T-helper 17 cell (primary cell): Measurements from ENCODE around the gene ZWILCH. TPM values are rescaled to one million over a fixed set of nuclear protein-coding genes. Genes with fewer than 3 reads are reported as not detected.

Experiments
- ATAC-seq: fragments of 150-1000 bp; cut with Tn5 transposase; 2 replicates; pipeline ENCODE4 v1.10.0; 2021; ENCODE audit warnings: mild to moderate bottlenecking, moderate library complexity
- DNase-seq, 3 donors: peaks; one replicate each; pipeline versions ENCODE4 v3.0.0 to v3.0.0-alpha.2; 2020 to 2021
- H3K9me3 ChIP-seq: one replicate; pipeline ENCODE4 v1.7.0; 2013; ENCODE audit warnings: low read length, mild to moderate bottlenecking; ENCODE audit not compliant: control insufficient read depth, poor library complexity, severe bottlenecking
- H3K27ac Mint-ChIP-seq: one replicate; pipeline ENCODE4 v1.8.0; 2022; ENCODE audit warnings: mild to moderate bottlenecking, moderate library complexity, mixed read lengths
- H3K27me3 Mint-ChIP-seq: one replicate; pipeline ENCODE4 v1.8.0; 2022; ENCODE audit warnings: mixed read lengths
- H3K36me3 Mint-ChIP-seq: one replicate; pipeline ENCODE4 v1.8.0; 2022; ENCODE audit warnings: low read depth, mixed read lengths
- H3K4me1 Mint-ChIP-seq: one replicate; pipeline ENCODE4 v1.8.0; 2022; ENCODE audit warnings: mild to moderate bottlenecking, mixed read lengths
- H3K4me3 Mint-ChIP-seq: one replicate; pipeline ENCODE4 v1.8.0; 2022; ENCODE audit warnings: mild to moderate bottlenecking, moderate library complexity, mixed read lengths
- total RNA-seq, 4 donors: library from RNA in 2 of 4; stranded (reverse) in 2 of 4; gene quantifications; one replicate each; pipeline ENCODE4 v1.2.3 and lab custom pipeline; 2022 to 2026

Gene ZWILCH
- total RNA-seq, 2 donors from 2014 or later: 5.6 to 10.5 TPM

- no peaks in the 10 kb centered on the region for H3K9me3 ChIP-seq
- no peak for ATAC-seq
- Mint-ChIP-seq H3K27ac (no peak overlapping the region), H3K27me3 (peaks cover 5% of the 10 kb centered on the region), H3K36me3 (no peaks in the 10 kb centered on the region), H3K4me1 (peaks cover 15% of the 10 kb centered on the region), H3K4me3 (no peak overlapping the region)
- no peak for DNase-seq
Observed at GRCh38 chr15:66567897-66568296, 62.8 kb downstream of the ZWILCH start.

DNA sequence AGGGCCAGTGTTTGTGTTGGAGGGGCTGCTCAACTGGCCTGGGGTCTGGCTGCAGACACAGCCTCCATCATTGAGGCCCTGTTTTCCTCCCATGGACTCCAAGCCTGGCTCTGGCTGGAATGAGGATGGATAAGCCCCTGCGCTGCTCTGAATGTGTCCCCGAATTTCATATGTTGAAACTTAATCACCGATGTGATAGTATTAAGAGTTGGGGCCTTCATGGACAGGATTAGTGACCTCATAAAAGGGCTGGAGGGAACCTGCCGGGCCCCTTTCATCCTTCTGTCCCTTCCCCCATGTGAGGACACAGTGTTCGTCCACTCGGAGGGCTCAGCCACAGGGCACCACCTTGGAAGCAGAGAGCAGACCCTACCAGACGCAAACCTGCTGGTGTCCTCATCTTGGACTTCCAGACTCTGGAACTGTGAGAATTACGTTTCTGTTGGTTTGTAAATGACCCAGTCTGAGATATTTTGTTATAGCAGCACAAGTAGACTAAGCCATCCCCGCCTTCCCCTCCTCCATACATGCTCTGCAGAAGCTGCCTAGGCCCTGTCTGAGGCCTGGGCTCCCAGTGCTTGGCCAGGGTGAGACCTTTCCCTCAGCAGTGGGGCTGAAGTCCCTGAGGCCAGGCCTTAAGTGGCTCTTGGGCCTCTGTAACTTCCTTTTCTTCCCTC, 64.5 kb downstream of the ZWILCH start:
- Mint-ChIP-seq H3K27me3 (peaks cover 5% of the 10 kb centered on the region), H3K27ac (no peak overlapping the region), H3K36me3 (no peaks in the 10 kb centered on the region), H3K4me3 (no peak overlapping the region), H3K4me1 (peaks cover 14% of the 10 kb centered on the region)
- no peaks in the 10 kb centered on the region for H3K9me3 ChIP-seq
- DNase-seq: no peak
- no peak for ATAC-seq

- no peaks in the 10 kb centered on the region for H3K36me3 Mint-ChIP-seq
- H3K27me3 Mint-ChIP-seq: peaks cover 5% of the 10 kb centered on the region
- ATAC-seq (no peak), DNase-seq (no peak)
- no peak overlapping the region for H3K4me3 Mint-ChIP-seq
- H3K9me3 ChIP-seq: no peaks in the 10 kb centered on the region
- H3K27ac Mint-ChIP-seq: no peak overlapping the region
- peaks cover 12% of the 10 kb centered on the region for H3K4me1 Mint-ChIP-seq
Observed at GRCh38 chr15:66570327-66570726, 65.2 kb downstream of the ZWILCH start.

DNA sequence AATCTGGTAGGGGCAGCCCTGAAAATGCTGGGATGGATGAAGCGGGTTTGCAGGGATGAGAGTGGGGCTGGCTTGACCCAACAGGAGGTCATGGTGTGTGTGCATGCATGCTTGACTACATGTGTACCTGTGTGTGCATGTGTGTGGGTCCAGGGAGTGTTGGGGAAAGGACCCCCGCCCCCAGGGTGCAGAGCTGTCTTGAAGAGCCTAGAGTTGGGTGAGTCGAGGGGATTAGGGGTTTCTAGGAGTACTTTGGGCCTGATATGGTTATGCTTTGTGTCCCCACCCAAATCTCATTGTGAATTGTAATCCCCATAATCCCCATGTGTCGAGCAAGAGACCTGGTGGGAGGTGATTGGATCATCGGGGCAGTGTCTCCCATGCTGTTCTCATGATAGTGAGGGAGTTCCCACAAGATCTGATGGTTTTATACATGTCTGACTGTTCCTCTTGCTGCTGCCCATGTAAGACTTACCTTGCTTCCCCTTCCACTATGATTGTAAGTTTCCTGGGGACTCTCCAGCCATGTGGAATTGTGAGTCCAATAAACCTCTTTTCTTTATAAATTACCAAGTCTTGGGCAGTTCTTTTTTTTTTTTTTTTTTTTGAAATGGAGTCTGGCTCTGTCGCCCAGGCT, 65.8 kb downstream of the ZWILCH start:
- no peak for DNase-seq
- H3K36me3 Mint-ChIP-seq: no peaks in the 10 kb centered on the region
- ATAC-seq: no peak
- H3K9me3 ChIP-seq: no peaks in the 10 kb centered on the region
- H3K27me3 Mint-ChIP-seq: peaks cover 5% of the 10 kb centered on the region
- H3K27ac Mint-ChIP-seq: no peak overlapping the region
- H3K4me3 Mint-ChIP-seq: no peak overlapping the region
- peaks cover 12% of the 10 kb centered on the region for H3K4me1 Mint-ChIP-seq

DNA sequence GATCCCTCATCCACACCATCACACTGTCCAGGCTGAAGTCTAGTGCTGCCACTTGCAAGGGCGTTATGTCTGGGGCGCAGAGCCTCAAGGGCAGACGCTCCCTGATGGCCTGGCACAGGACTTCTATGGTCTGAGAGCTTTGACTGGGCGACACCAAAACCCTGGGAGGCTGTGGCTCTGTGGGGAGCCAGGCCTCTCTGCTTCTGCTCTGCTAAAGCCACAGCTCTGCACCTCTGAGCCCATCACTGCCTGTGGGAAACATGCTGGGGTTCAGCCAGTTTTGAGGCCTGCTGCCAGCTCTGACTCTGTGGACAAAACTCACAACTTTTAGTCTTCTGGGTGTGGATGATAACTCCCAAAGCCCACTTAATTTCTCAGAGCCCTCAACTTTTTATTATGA, 67.0 kb downstream of the ZWILCH start:
- Mint-ChIP-seq H3K27ac (no peak overlapping the region), H3K36me3 (no peaks in the 10 kb centered on the region)

GRCh38 chr15:66573348-66573718, 68.2 kb downstream of the ZWILCH start:
- no peak for DNase-seq
- no peak for ATAC-seq
- Mint-ChIP-seq H3K4me3 (no peak overlapping the region), H3K27me3 (no peaks in the 10 kb centered on the region), H3K36me3 (no peaks in the 10 kb centered on the region), H3K27ac (no peak overlapping the region), H3K4me1 (no peaks in the 10 kb centered on the region)
- no peaks in the 10 kb centered on the region for H3K9me3 ChIP-seq

More for the DNA sequence above, 67.0 kb downstream of the ZWILCH start:
- DNase-seq (no peak), ATAC-seq (no peak)
- peaks cover 2% of the 10 kb centered on the region for H3K4me1 Mint-ChIP-seq
- H3K9me3 ChIP-seq: no peaks in the 10 kb centered on the region
- peaks cover under 1% of the 10 kb centered on the region for H3K27me3 Mint-ChIP-seq
- H3K4me3 Mint-ChIP-seq: no peak overlapping the region

DNA sequence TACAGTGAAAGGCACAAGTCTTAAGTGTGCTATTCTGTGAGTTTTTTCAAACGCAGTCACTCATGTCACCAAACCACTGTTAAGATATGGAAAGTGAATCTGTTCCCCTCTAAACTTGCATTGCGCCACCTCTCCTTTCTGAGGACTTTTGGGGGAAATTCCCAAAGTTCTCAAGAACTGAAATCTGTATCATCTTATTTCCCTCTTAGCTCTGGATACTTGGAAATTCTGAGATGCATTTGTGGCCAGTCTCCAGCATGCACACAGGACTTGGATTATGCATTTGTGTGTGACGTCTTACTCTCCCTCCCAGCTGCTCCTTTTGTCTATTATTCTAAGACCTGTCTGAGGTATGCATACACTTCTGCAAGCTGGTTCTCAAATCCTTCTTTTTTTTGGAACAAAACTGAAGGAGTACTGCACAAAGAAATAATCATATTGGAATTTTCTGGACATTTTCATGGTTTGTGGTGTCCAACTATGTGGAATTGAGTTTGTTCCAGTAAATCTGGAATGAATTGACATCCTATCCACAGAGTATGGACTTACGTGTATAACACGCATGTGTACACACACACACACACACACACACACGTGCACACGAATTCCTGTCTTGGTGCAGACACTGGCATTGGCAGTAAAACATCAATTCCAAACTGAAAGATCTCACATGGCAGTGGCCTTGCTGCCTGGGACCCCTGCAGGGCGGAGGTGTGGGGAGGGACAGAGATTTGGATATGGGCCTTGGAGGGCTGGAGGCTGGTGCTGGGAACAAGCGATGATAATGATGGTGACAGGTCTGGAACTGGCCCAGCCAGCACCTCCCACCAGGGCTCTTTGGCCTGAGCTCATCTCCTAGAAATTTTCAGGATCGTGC, 68.8 kb downstream of the ZWILCH start:
- ATAC-seq: no peak
- H3K4me1 Mint-ChIP-seq: no peaks in the 10 kb centered on the region
- H3K4me3 Mint-ChIP-seq: no peak overlapping the region

GRCh38 chr15:66574596-66574950, 69.4 kb downstream of the ZWILCH start:
- Mint-ChIP-seq H3K36me3 (no peaks in the 10 kb centered on the region), H3K4me1 (no peaks in the 10 kb centered on the region), H3K27me3 (no peaks in the 10 kb centered on the region), H3K27ac (no peak overlapping the region), H3K4me3 (no peak overlapping the region)
- no peaks in the 10 kb centered on the region for H3K9me3 ChIP-seq
- ATAC-seq (no peak), DNase-seq (no peak)

More for the DNA sequence above, 68.8 kb downstream of the ZWILCH start:
- Mint-ChIP-seq H3K27ac (no peak overlapping the region), H3K27me3 (no peaks in the 10 kb centered on the region), H3K36me3 (no peaks in the 10 kb centered on the region)
- DNase-seq: no peak
- H3K9me3 ChIP-seq: no peaks in the 10 kb centered on the region

DNA sequence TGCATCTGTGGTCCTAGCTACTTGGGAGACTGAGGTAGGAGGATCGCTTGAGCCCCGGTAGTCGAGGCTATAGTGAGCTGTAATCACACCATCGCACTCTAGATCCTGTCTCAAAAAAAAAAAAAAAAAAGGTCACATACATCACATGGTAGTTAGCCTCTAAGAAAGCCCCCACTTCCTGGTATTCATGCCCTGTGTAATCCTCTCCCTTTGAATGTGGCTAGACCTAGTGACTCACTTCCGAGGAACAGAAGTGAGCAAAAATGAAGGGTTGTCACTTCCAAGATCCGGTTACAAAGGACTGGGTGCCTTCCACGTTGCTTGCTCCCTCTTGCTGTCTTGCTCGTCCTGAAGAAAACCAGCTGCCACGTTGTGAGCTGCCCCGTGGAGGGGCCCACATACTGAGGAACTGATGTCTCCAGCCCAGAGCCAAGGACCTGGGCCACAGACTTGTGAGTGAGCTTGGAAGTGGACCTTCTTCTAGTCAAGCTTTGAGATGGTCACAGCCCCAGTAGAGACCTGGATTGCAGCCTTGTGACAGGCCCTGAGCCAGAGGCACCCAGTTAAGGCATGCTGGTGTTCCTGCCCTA, 73.3 kb downstream of the ZWILCH start:
- no peak overlapping the region for H3K4me3 Mint-ChIP-seq
- no peak for DNase-seq
- H3K4me1 Mint-ChIP-seq: peaks cover 2% of the 10 kb centered on the region
- H3K27me3 Mint-ChIP-seq: peaks cover 3% of the 10 kb centered on the region
- H3K9me3 ChIP-seq: no peaks in the 10 kb centered on the region
- H3K36me3 Mint-ChIP-seq: no peaks in the 10 kb centered on the region
- no peak overlapping the region for H3K27ac Mint-ChIP-seq
- ATAC-seq: no peak

- no peaks in the 10 kb centered on the region for H3K36me3 Mint-ChIP-seq
- no peak for DNase-seq
- peaks cover 2% of the 10 kb centered on the region for H3K4me1 Mint-ChIP-seq
- no peaks in the 10 kb centered on the region for H3K9me3 ChIP-seq
- no peak overlapping the region for H3K4me3 Mint-ChIP-seq
- ATAC-seq: no peak
- H3K27me3 Mint-ChIP-seq: peaks cover 11% of the 10 kb centered on the region
- H3K27ac Mint-ChIP-seq: no peak overlapping the region
Observed at GRCh38 chr15:66580643-66581042, 75.5 kb downstream of the ZWILCH start.

DNA sequence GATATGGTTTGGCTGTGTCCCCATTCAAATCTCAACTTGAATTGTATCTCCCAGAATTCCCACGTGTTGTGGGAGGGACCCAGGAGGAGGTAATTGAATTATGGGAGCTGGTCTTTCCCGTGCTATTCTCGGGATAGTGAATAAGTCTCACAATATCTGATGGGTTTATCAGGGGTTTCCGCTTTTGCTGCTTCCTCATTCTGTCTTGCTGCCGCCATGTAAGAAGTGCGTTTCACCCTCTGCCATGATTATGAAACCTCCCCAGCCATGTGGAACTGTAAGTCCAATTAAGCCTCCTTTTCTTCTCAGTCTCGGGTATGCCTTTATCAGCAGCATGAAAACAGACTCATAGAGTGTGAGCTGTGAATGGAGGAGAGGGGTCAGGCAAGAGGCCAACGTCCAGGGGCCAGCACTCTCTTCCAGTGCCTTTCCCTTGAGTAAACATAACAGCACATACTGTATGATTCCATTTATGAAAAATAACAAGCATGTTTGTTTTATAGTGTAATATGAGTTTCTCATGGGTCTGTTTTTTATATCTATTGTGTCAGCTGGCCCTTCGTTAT, 76.9 kb downstream of the ZWILCH start:
- H3K9me3 ChIP-seq: no peaks in the 10 kb centered on the region
- ATAC-seq (no peak), DNase-seq (no peak)
- H3K4me3 Mint-ChIP-seq: no peak overlapping the region
- peaks cover 2% of the 10 kb centered on the region for H3K4me1 Mint-ChIP-seq
- H3K27ac Mint-ChIP-seq: no peak overlapping the region
- peaks cover 17% of the 10 kb centered on the region for H3K27me3 Mint-ChIP-seq
- H3K36me3 Mint-ChIP-seq: no peaks in the 10 kb centered on the region

DNA sequence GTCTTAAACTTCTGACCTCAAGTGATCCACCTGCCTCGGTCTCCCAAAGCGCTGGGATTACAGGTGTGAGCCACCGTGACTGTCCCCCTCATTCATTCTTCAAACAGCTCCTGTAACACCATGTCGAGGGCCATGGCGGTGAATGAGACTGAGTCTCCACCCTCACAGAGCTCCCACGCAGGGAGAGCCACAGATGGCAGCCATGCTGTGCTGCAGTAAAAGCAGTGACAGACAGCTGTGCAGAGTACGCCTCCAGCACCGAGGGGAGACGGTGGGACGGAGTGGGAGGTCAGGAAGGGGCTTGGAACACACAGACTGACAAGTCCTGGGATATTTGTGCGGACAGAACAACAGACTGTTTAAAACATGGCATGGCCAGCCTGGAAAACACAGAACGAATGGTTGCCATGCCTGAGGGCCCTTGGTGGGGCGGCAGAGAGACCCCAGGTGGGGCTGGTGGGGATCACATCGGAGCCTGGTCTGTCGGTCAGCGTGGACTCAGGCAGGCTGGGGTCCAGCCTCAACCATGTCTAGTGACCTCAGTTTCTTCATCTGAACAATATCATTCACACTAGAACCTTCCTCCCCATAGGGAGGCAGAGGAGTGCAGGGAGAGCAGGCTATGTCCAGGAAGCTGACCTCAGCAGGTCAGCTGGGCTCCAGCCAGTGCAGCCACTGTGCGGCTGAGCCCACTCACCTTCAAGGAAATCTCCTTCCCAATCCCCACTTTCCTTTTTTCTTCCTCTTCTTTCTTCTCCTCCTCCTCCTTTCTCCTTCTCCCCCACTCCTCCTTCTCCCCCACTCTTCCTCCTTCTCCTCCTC, 81.2 kb downstream of the ZWILCH start:
- H3K36me3 Mint-ChIP-seq: no peaks in the 10 kb centered on the region
- DNase-seq: no peak
- no peak overlapping the region for H3K4me3 Mint-ChIP-seq
- H3K27ac Mint-ChIP-seq: no peak overlapping the region
- H3K9me3 ChIP-seq: no peaks in the 10 kb centered on the region
- ATAC-seq: no peak
- peaks cover 39% of the 10 kb centered on the region for H3K27me3 Mint-ChIP-seq
- no peaks in the 10 kb centered on the region for H3K4me1 Mint-ChIP-seq
